Neural progenitor cell (in vitro differentiated cells): Measurements from ENCODE around the gene ZNF423.

Source experiments
- CTCF ChIP-seq: fragments of 200-600 bp; sonication (generic); IDR thresholded peaks from 2 replicates; pipeline ENCODE4 v1.5.1; 2017; ENCODE audit warnings: antibody characterized with exemption, mild to moderate bottlenecking
- EZH2 ChIP-seq: fragments of 200-600 bp; sonication (generic); IDR thresholded peaks from 2 replicates; pipeline ENCODE4 v1.6.1; 2017; ENCODE audit warnings: antibody characterized with exemption, mild to moderate bottlenecking, moderate library complexity
- EZH2phosphoT487 ChIP-seq: fragments of 200-600 bp; sonication (generic); IDR thresholded peaks from 2 replicates; pipeline ENCODE4 v1.6.1; 2017; ENCODE audit warnings: antibody characterized with exemption

GRCh38 chr16:49698453-49698815 lies 157.5 kb downstream of the ZNF423 start:
- TF ChIP-seq CTCF: no peak
- no peak for TF ChIP-seq EZH2
- TF ChIP-seq EZH2phosphoT487: no peak
